Measurements from ENCODE around the gene HCCS. TPM values are rescaled to one million over a fixed set of nuclear protein-coding genes. Genes with fewer than 3 reads are reported as not detected.
A peak's percentile ranks its signal among the peaks of the same experiment; 100 is the strongest.

Gene HCCS
- total RNA-seq: 10 to 100 TPM in 2 of 4 donors, 1 to 10 TPM in 2; 5.8 to 12.5 (median 9.8) TPM

GRCh38 chrX:11111037-11111851 is at the start of gene HCCS:
Gene HCCS (plus strand): TSS chrX:11111332. CDS start chrX:11112061, 729 bp downstream.
- TF ChIP-seq CTCF (IDR thresholded peaks at IDR 0.05) (no peak), POLR2A (IDR thresholded peaks at IDR 0.05) (peak in 1 of 2 donors; percentile 75)
- intact Hi-C loops (cut with DNase I): no loop called here
- 0% methylated on average over 19 to 26 of the region's 58 CpGs for WGBS, 2 donors

GRCh38 chrX:11064276-11064675 is 46.9 kb upstream of the HCCS start:
- Histone ChIP-seq H3K27me3 (no peaks in the 10 kb centered on the region), H3K4me3 (replicated peaks in 1 of 3) (no peak overlapping the region), H3K27ac (no peak overlapping the region), H3K4me1 (no peaks in the 10 kb centered on the region), H3K9me3 (no peaks in the 10 kb centered on the region), H3K36me3 (no peaks in the 10 kb centered on the region)
- DNase-seq: no peak
- intact Hi-C loops (cut with DNase I): no loop called here
- 89 to 100% methylated on average over 1 to 5 of the region's 5 CpGs for WGBS, 2 donors
- TF ChIP-seq CTCF (IDR thresholded peaks at IDR 0.05) (no peak), POLR2A (IDR thresholded peaks at IDR 0.05) (no peak)

More at GRCh38 chrX:11111037-11111851, at the start of gene HCCS:
- peaks cover 0 to 5% of the 10 kb centered on the region in 2 donors for H3K4me1 ChIP-seq
- H3K27me3 ChIP-seq: no peaks in the 10 kb centered on the region
- H3K4me3 ChIP-seq (replicated peaks in 1 of 3): peak within 1 kb of the TSS; percentile 20 to 42 (median 35)
- peak; percentile 79 to 86 for DNase-seq
- peak within 1 kb of the TSS; percentile 41 to 77 (median 65) for H3K27ac ChIP-seq
- peaks cover 2 to 11% of the 10 kb centered on the region in 2 donors for H3K36me3 ChIP-seq
- no peaks in the 10 kb centered on the region for H3K9me3 ChIP-seq

- H3K4me1 ChIP-seq: no peaks in the 10 kb centered on the region
- H3K27me3 ChIP-seq: no peaks in the 10 kb centered on the region
- WGBS, 2 donors: 56 to 59% methylated on average over 8 of the region's 8 CpGs
- peak in 1 of 2 donors; percentile 20 for DNase-seq
- H3K27ac ChIP-seq: no peak overlapping the region
- intact Hi-C loops (cut with DNase I): no loop called here
- no peak overlapping the region for H3K4me3 ChIP-seq (replicated peaks in 1 of 3)
- no peak for TF ChIP-seq CTCF (IDR thresholded peaks at IDR 0.05)
- TF ChIP-seq POLR2A (IDR thresholded peaks at IDR 0.05): no peak
- no peaks in the 10 kb centered on the region for H3K9me3 ChIP-seq
- H3K36me3 ChIP-seq: no peaks in the 10 kb centered on the region
These were observed 46.1 kb upstream of the HCCS start for GRCh38 chrX:11064851-11065600.

- Histone ChIP-seq H3K4me3 (replicated peaks in 1 of 3) (no peak overlapping the region), H3K4me1 (no peaks in the 10 kb centered on the region), H3K9me3 (no peaks in the 10 kb centered on the region), H3K27me3 (no peaks in the 10 kb centered on the region), H3K36me3 (no peaks in the 10 kb centered on the region), H3K27ac (no peak overlapping the region)
- DNase-seq: no peak
- intact Hi-C loops (cut with DNase I): no loop called here
- TF ChIP-seq CTCF (IDR thresholded peaks at IDR 0.05) (no peak), POLR2A (IDR thresholded peaks at IDR 0.05) (no peak)
- 84 to 85% methylated on average over 2 of the region's 2 CpGs for WGBS, 2 donors
These were observed 44.3 kb upstream of the HCCS start for GRCh38 chrX:11066812-11067211.

GRCh38 chrX:11073381-11073780 is 37.8 kb upstream of the HCCS start:
- TF ChIP-seq CTCF (IDR thresholded peaks at IDR 0.05) (no peak), POLR2A (IDR thresholded peaks at IDR 0.05) (no peak)
- no peaks in the 10 kb centered on the region for H3K9me3 ChIP-seq
- no peaks in the 10 kb centered on the region for H3K4me1 ChIP-seq
- no peak overlapping the region for H3K27ac ChIP-seq
- no peak overlapping the region for H3K4me3 ChIP-seq (replicated peaks in 1 of 3)
- no peak for DNase-seq
- intact Hi-C loops (cut with DNase I): no loop called here
- H3K36me3 ChIP-seq: no peaks in the 10 kb centered on the region
- no peaks in the 10 kb centered on the region for H3K27me3 ChIP-seq
- 52 to 75% methylated on average over 1 of the region's 1 CpG for WGBS, 2 donors
